ENCODE measurements around the gene ANGPTL2.

The ANGPTL2 gene

DNA sequence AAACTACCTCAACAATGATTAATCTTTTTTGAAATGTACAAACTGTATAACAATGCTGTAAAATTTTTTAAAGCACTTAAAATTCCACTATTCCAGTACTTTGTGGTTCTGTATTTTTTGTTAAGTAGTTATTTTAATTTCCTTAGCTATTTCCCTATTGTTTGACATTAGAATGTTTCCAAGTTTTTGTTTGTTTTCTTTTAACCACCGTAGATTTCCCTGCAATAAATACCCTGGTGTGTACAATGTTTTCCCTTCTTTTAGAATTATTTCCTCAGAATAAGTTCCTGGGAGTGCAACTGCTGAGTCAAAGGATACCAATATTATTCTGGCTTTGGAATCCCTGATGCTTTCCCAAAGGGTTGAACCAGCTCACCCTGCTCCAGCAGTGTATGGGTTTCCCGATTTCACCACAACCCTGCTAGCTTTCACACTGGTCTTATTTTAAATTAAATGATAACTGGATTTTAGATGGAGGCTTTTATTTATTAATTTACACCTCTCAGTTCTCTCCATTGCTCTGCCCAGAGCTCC is 20.6 kb upstream of the ANGPTL2 start:
- H2AFZ ChIP-seq (ENCODE audit: insufficient read depth, low read length, poor library complexity) = no peak overlapping the region
- no peak overlapping the region for H3K14ac ChIP-seq (ENCODE audit: low read length)
- no peak overlapping the region for H3K4ac ChIP-seq (ENCODE audit: low read depth, low read length)
- H2BK120ac ChIP-seq (ENCODE audit: insufficient read depth, low read length, poor library complexity) = no peak overlapping the region
- no peak overlapping the region for H4K12ac ChIP-seq (ENCODE audit: low read depth, low read length)
- no peaks in the 10 kb centered on the region for H3K36me3 ChIP-seq (ENCODE audit: control insufficient read depth in 1 of 2, insufficient read depth in 2 of 2, low read length in 2 of 2)
- no peak overlapping the region for H2BK5ac ChIP-seq (ENCODE audit: low read depth, low read length, poor library complexity)
- no peak overlapping the region for H2AK5ac ChIP-seq (ENCODE audit: low read length)
- no peak overlapping the region for H3K27ac ChIP-seq (ENCODE audit: low read depth, low read length)
- no peak overlapping the region for H3K4me2 ChIP-seq (ENCODE audit: low read length)
- H3K27me3 ChIP-seq (ENCODE audit: insufficient read depth, low read length) = no peaks in the 10 kb centered on the region
- H4K8ac ChIP-seq (ENCODE audit: low read depth, low read length) = no peak overlapping the region
- WGBS (ENCODE audit: extremely low coverage, insufficient coverage, insufficient read length) = no CpG with 5 or more reads among the region's 2 CpGs
- no peak for DNase-seq
- H4K91ac ChIP-seq (ENCODE audit: low read depth, low read length) = no peak overlapping the region
- H3K18ac ChIP-seq (ENCODE audit: low read length) = no peak overlapping the region
- H3K9ac ChIP-seq (ENCODE audit: low read length) = no peak overlapping the region
- no peak overlapping the region for H2BK12ac ChIP-seq (ENCODE audit: low read length)
- H3K79me1 ChIP-seq (ENCODE audit: low read length) = no peaks in the 10 kb centered on the region
- no peaks in the 10 kb centered on the region for H3K79me2 ChIP-seq (ENCODE audit: control insufficient read depth, insufficient read depth, low read length, poor library complexity)
- H3K23ac ChIP-seq (ENCODE audit: low read length) = no peak overlapping the region
- peaks cover 4 to 8% of the 10 kb centered on the region in 2 experiments for H3K4me1 ChIP-seq (ENCODE audit: control insufficient read depth in 1 of 2, insufficient read depth in 2 of 2, low read length in 2 of 2)
- no peak overlapping the region for H3K4me3 ChIP-seq (ENCODE audit: low read depth, low read length)
- H3K9me3 ChIP-seq (ENCODE audit: insufficient read depth, low read depth, low read length) = peaks cover 2% of the 10 kb centered on the region

DNA sequence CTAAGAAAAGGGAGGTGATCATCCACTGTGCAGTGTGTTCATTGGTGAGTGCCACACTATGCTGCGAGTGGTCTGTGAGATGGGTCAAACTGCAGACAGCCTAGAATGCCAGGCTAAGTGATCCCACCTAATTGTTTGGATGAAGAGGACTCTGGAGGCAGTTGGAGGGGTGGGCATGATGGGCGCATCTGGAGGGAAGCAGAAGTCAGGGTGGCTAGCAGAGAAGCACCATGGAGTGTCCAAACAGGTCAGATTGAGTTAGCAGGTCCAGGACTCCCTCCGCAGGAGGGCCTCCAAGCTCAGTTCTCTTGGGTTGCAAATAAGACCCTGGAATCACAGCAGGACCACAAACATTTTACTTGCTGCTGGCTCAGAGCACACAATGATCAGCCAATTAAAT is 19.9 kb upstream of the ANGPTL2 start:
- H3K4me3 ChIP-seq (ENCODE audit: low read depth, low read length) = no peak overlapping the region
- no peak for DNase-seq
- no peak overlapping the region for H3K18ac ChIP-seq (ENCODE audit: low read length)
- H3K9ac ChIP-seq (ENCODE audit: low read length) = no peak overlapping the region
- H3K79me2 ChIP-seq (ENCODE audit: control insufficient read depth, insufficient read depth, low read length, poor library complexity) = no peaks in the 10 kb centered on the region
- H3K4me2 ChIP-seq (ENCODE audit: low read length) = no peak overlapping the region
- H3K4me1 ChIP-seq (ENCODE audit: control insufficient read depth in 1 of 2, insufficient read depth in 2 of 2, low read length in 2 of 2) = peaks cover 4 to 8% of the 10 kb centered on the region in 2 experiments
- H2BK120ac ChIP-seq (ENCODE audit: insufficient read depth, low read length, poor library complexity) = no peak overlapping the region
- H3K27me3 ChIP-seq (ENCODE audit: insufficient read depth, low read length) = no peaks in the 10 kb centered on the region
- H2AFZ ChIP-seq (ENCODE audit: insufficient read depth, low read length, poor library complexity) = no peak overlapping the region
- H3K79me1 ChIP-seq (ENCODE audit: low read length) = no peaks in the 10 kb centered on the region
- no peak overlapping the region for H3K23ac ChIP-seq (ENCODE audit: low read length)
- H2BK5ac ChIP-seq (ENCODE audit: low read depth, low read length, poor library complexity) = no peak overlapping the region
- H2BK12ac ChIP-seq (ENCODE audit: low read length) = no peak overlapping the region
- no peak overlapping the region for H3K14ac ChIP-seq (ENCODE audit: low read length)
- H2AK5ac ChIP-seq (ENCODE audit: low read length) = no peak overlapping the region
- no CpG with 5 or more reads among the region's 3 CpGs for whole genome bisulfite sequencing (ENCODE audit: extremely low coverage, insufficient coverage, insufficient read length)
- no peak overlapping the region for H3K4ac ChIP-seq (ENCODE audit: low read depth, low read length)
- H4K12ac ChIP-seq (ENCODE audit: low read depth, low read length) = no peak overlapping the region
- no peak overlapping the region for H3K27ac ChIP-seq (ENCODE audit: low read depth, low read length)
- H4K8ac ChIP-seq (ENCODE audit: low read depth, low read length) = no peak overlapping the region
- H3K36me3 ChIP-seq (ENCODE audit: control insufficient read depth in 1 of 2, insufficient read depth in 2 of 2, low read length in 2 of 2) = no peaks in the 10 kb centered on the region
- peaks cover 2% of the 10 kb centered on the region for H3K9me3 ChIP-seq (ENCODE audit: insufficient read depth, low read depth, low read length)
- no peak overlapping the region for H4K91ac ChIP-seq (ENCODE audit: low read depth, low read length)

DNA sequence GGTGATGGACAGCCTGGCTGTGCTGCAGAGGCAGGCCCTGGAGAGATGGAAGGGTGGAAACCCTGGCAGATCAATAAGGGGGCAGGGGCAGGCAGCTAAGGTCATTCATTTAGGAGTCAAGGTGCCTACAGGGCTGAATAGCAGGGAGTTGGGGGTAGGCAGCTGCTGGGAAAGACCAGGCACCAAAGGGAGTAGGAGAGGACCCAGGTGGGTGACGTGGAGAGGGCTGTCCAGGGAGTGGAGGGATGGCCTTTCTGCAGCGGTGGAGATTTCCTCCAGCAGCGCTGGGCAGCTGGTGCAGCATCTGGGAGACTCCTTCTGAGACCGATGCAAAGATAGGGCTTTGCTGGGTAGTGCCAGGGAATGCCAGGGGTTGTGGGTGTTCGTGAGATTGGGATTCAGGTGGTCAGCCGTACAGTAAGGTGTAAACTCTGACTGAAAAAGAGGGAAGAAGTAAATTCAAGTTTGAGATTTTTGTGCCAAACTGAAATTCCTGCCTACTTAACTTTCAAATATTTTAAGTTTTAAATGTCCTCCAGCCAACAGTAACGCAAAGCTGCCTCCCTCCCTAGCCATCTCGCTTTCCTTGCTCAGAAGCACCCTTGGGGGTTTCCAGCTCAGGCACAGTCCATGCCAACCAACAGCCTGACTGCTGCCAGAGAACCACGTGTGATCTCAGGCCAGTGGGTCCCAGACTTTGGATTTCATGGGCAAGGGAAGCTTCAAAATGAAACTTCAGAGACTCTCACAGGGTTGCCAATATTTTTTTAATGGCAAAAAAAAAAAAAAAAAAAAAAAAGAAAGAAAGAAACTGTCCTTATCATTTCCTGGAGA is 18.6 kb upstream of the ANGPTL2 start:
- Histone ChIP-seq H3K4ac (ENCODE audit: low read depth, low read length) (no peak overlapping the region), H3K4me3 (ENCODE audit: low read depth, low read length) (no peak overlapping the region), H2BK5ac (ENCODE audit: low read depth, low read length, poor library complexity) (no peak overlapping the region), H3K9me3 (ENCODE audit: insufficient read depth, low read depth, low read length) (peaks cover 2% of the 10 kb centered on the region), H4K8ac (ENCODE audit: low read depth, low read length) (no peak overlapping the region), H3K14ac (ENCODE audit: low read length) (no peak overlapping the region), H3K79me2 (ENCODE audit: control insufficient read depth, insufficient read depth, low read length, poor library complexity) (no peaks in the 10 kb centered on the region), H2AFZ (ENCODE audit: insufficient read depth, low read length, poor library complexity) (no peak overlapping the region), H3K4me2 (ENCODE audit: low read length) (no peak overlapping the region), H4K91ac (ENCODE audit: low read depth, low read length) (no peak overlapping the region), H3K9ac (ENCODE audit: low read length) (no peak overlapping the region), H3K36me3 (ENCODE audit: control insufficient read depth in 1 of 2, insufficient read depth in 2 of 2, low read length in 2 of 2) (no peaks in the 10 kb centered on the region), H3K4me1 (ENCODE audit: control insufficient read depth in 1 of 2, insufficient read depth in 2 of 2, low read length in 2 of 2) (peaks cover 4 to 8% of the 10 kb centered on the region in 2 experiments), H2AK5ac (ENCODE audit: low read length) (no peak overlapping the region), H4K12ac (ENCODE audit: low read depth, low read length) (no peak overlapping the region), H3K27me3 (ENCODE audit: insufficient read depth, low read length) (no peaks in the 10 kb centered on the region), H3K79me1 (ENCODE audit: low read length) (no peaks in the 10 kb centered on the region), H3K27ac (ENCODE audit: low read depth, low read length) (no peak overlapping the region), H2BK12ac (ENCODE audit: low read length) (no peak overlapping the region), H2BK120ac (ENCODE audit: insufficient read depth, low read length, poor library complexity) (no peak overlapping the region), H3K23ac (ENCODE audit: low read length) (no peak overlapping the region), H3K18ac (ENCODE audit: low read length) (no peak overlapping the region)
- no peak for DNase-seq
- WGBS (ENCODE audit: extremely low coverage, insufficient coverage, insufficient read length) = no CpG with 5 or more reads among the region's 9 CpGs

DNA sequence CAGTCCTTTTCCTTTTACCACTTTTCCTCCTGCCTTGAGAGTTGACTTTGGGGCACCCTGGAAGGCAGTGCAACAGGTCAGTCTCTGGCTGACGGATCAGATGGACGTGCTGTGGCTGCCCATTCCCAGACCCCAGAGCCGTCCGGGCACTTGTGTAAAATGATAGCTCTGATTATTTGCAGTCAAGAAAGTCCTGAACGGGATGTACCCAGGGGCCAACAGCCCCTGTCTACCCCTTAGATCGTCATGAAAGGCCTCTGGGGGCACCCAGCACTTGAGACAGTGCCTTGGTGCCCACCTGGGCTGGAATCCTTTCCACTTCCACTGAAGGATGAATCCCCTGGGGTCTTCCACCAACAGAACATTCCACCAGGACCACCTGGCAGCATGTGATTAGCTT is 17.7 kb upstream of the ANGPTL2 start:
- no CpG with 5 or more reads among the region's 6 CpGs for WGBS (ENCODE audit: extremely low coverage, insufficient coverage, insufficient read length)
- peaks cover 4 to 8% of the 10 kb centered on the region in 2 experiments for H3K4me1 ChIP-seq (ENCODE audit: control insufficient read depth in 1 of 2, insufficient read depth in 2 of 2, low read length in 2 of 2)
- H3K9me3 ChIP-seq (ENCODE audit: insufficient read depth, low read depth, low read length) = peaks cover 2% of the 10 kb centered on the region
- no peaks in the 10 kb centered on the region for H3K27me3 ChIP-seq (ENCODE audit: insufficient read depth, low read length)
- no peak overlapping the region for H2BK12ac ChIP-seq (ENCODE audit: low read length)
- no peak overlapping the region for H2BK5ac ChIP-seq (ENCODE audit: low read depth, low read length, poor library complexity)
- no peak overlapping the region for H3K23ac ChIP-seq (ENCODE audit: low read length)
- no peaks in the 10 kb centered on the region for H3K79me2 ChIP-seq (ENCODE audit: control insufficient read depth, insufficient read depth, low read length, poor library complexity)
- no peak overlapping the region for H3K4ac ChIP-seq (ENCODE audit: low read depth, low read length)
- DNase-seq = no peak
- H2AK5ac ChIP-seq (ENCODE audit: low read length) = no peak overlapping the region
- H4K8ac ChIP-seq (ENCODE audit: low read depth, low read length) = no peak overlapping the region
- H3K18ac ChIP-seq (ENCODE audit: low read length) = no peak overlapping the region
- H3K79me1 ChIP-seq (ENCODE audit: low read length) = no peaks in the 10 kb centered on the region
- H3K4me3 ChIP-seq (ENCODE audit: low read depth, low read length) = no peak overlapping the region
- H2BK120ac ChIP-seq (ENCODE audit: insufficient read depth, low read length, poor library complexity) = no peak overlapping the region
- H3K9ac ChIP-seq (ENCODE audit: low read length) = no peak overlapping the region
- no peak overlapping the region for H3K27ac ChIP-seq (ENCODE audit: low read depth, low read length)
- no peak overlapping the region for H2AFZ ChIP-seq (ENCODE audit: insufficient read depth, low read length, poor library complexity)
- H3K14ac ChIP-seq (ENCODE audit: low read length) = no peak overlapping the region
- H3K36me3 ChIP-seq (ENCODE audit: control insufficient read depth in 1 of 2, insufficient read depth in 2 of 2, low read length in 2 of 2) = no peaks in the 10 kb centered on the region
- no peak overlapping the region for H4K12ac ChIP-seq (ENCODE audit: low read depth, low read length)
- no peak overlapping the region for H3K4me2 ChIP-seq (ENCODE audit: low read length)
- no peak overlapping the region for H4K91ac ChIP-seq (ENCODE audit: low read depth, low read length)

Data from trophoblast cell (in vitro differentiated cells and primary cell).